Chondrocyte (in vitro differentiated cells): ENCODE measurements around the gene PSAP. TPM values are rescaled to one million over a fixed set of nuclear protein-coding genes. Genes with fewer than 3 reads are reported as not detected.

Experiments
- DNase-seq: peaks from one replicate; pipeline ENCODE4 v3.0.0; 2021; ENCODE audit warnings: mixed read lengths, low spot score
- H3K27ac Mint-ChIP-seq: one replicate; pipeline ENCODE4 v1.8.0; 2021; ENCODE audit warnings: mild to moderate bottlenecking, moderate library complexity, mixed read lengths; ENCODE audit not compliant: unreplicated experiment
- H3K27me3 Mint-ChIP-seq: 2 replicates; pipeline ENCODE4 v1.8.0; 2021; ENCODE audit warnings: low read depth, mixed read lengths
- H3K36me3 Mint-ChIP-seq: 2 replicates; pipeline ENCODE4 v1.8.0; 2021; ENCODE audit warnings: low read depth, mixed read lengths
- H3K4me1 Mint-ChIP-seq: 2 replicates; pipeline ENCODE4 v1.8.0; 2021; ENCODE audit warnings: low read depth, mild to moderate bottlenecking, mixed read lengths
- H3K4me3 Mint-ChIP-seq: one replicate; pipeline ENCODE4 v1.8.0; 2021; ENCODE audit warnings: mild to moderate bottlenecking, moderate library complexity, mixed read lengths; ENCODE audit not compliant: unreplicated experiment
- H3K9me3 Mint-ChIP-seq: 2 replicates; pipeline ENCODE4 v1.8.0; 2021; ENCODE audit warnings: low read depth, mixed read lengths
- CTCF ChIP-seq: fragments of 200-600 bp; sonication (generic); IDR thresholded peaks from 2 replicates; pipeline ENCODE4 v1.5.0; 2021; ENCODE audit warnings: antibody characterized with exemption, mild to moderate bottlenecking, moderate library complexity
- total RNA-seq: library from RNA; stranded (reverse); gene quantifications from 3 replicates; pipeline ENCODE4 v1.2.1, GENCODE V29; 2021

The PSAP gene
- total RNA-seq, 1 donor from 2014 or later, result 970 TPM

GRCh38 chr10:71797533-71798307, 53.3 kb downstream of the PSAP start:
- Mint-ChIP-seq H3K27ac (no peak overlapping the region), H3K9me3 (no peaks in the 10 kb centered on the region), H3K4me3 (no peak overlapping the region), H3K4me1 (no peaks in the 10 kb centered on the region), H3K36me3 (no peaks in the 10 kb centered on the region), H3K27me3 (peaks cover 12% of the 10 kb centered on the region)
- DNase-seq, result no peak
- TF ChIP-seq CTCF, result no peak

GRCh38 chr10:71796749-71797405, 54.2 kb downstream of the PSAP start:
- TF ChIP-seq CTCF, result no peak
- no peak for DNase-seq
- Mint-ChIP-seq H3K27ac (no peak overlapping the region), H3K4me3 (no peak overlapping the region), H3K27me3 (peaks cover 12% of the 10 kb centered on the region), H3K4me1 (no peaks in the 10 kb centered on the region), H3K36me3 (no peaks in the 10 kb centered on the region), H3K9me3 (no peaks in the 10 kb centered on the region)

- no peak for TF ChIP-seq CTCF
- H3K4me3 Mint-ChIP-seq, result no peak overlapping the region
- H3K36me3 Mint-ChIP-seq, result no peaks in the 10 kb centered on the region
- no peaks in the 10 kb centered on the region for H3K4me1 Mint-ChIP-seq
- peaks cover 10% of the 10 kb centered on the region for H3K27me3 Mint-ChIP-seq
- no peaks in the 10 kb centered on the region for H3K9me3 Mint-ChIP-seq
- H3K27ac Mint-ChIP-seq, result no peak overlapping the region
- DNase-seq, result no peak
These were observed 55.8 kb downstream of the PSAP start for GRCh38 chr10:71795248-71795647.

- H3K4me3 Mint-ChIP-seq, result no peak overlapping the region
These were observed 60.2 kb downstream of the PSAP start for GRCh38 chr10:71790749-71791440.

More at GRCh38 chr10:71790749-71791440, 60.2 kb downstream of the PSAP start:
- H3K4me1 Mint-ChIP-seq, result no peaks in the 10 kb centered on the region
- no peak for DNase-seq
- no peaks in the 10 kb centered on the region for H3K9me3 Mint-ChIP-seq
- H3K27ac Mint-ChIP-seq, result no peak overlapping the region
- H3K36me3 Mint-ChIP-seq, result no peaks in the 10 kb centered on the region
- no peak for TF ChIP-seq CTCF
- peaks cover 30% of the 10 kb centered on the region for H3K27me3 Mint-ChIP-seq
